ENCODE data around the gene LAD1.

LAD1 gene

GRCh38 chr1:201369209-201369608, 29.9 kb downstream of the LAD1 start:
- DNase-seq (ENCODE audit: low read depth), result no peak
- H3K4me3 ChIP-seq (ENCODE audit: low read length), result no peak overlapping the region
- TF ChIP-seq CTCF (conservative IDR thresholded peaks at IDR 0.05; ENCODE audit: low read depth, low read length), result no peak

- no peak for TF ChIP-seq CTCF (conservative IDR thresholded peaks at IDR 0.05; ENCODE audit: low read depth, low read length)
- no peak overlapping the region for H3K4me3 ChIP-seq (ENCODE audit: low read length)
- no peak for DNase-seq (ENCODE audit: low read depth)
These were observed 32.4 kb downstream of the LAD1 start for GRCh38 chr1:201366696-201367095.

DNA sequence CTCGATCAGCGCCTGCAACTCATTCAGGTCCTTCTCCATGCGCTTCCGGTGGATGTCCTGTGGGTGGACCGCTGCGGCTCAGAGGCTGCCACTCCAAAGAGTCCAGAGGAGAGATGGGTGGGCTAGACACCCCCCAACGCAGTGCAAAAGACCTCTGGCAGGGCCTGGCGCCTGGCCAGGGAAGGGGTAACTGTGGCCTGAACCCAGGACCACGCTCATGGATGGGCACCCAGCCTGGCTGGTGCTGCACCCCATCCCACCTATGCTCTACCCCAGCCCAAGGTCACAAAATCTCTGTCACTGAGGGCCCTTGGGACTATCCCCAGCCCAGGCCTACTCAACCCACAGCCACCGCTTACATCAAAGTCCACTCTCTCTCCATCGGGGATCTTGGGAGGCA, 33.9 kb downstream of the LAD1 start:
- TF ChIP-seq CTCF (conservative IDR thresholded peaks at IDR 0.05; ENCODE audit: low read depth, low read length), result no peak
- H3K4me3 ChIP-seq (ENCODE audit: low read length), result no peak overlapping the region
- no peak for DNase-seq (ENCODE audit: low read depth)

GRCh38 chr1:201364808-201365105, 34.4 kb downstream of the LAD1 start:
- H3K4me3 ChIP-seq (ENCODE audit: low read length), result no peak overlapping the region
- DNase-seq (ENCODE audit: low read depth), result no peak
- no peak for TF ChIP-seq CTCF (conservative IDR thresholded peaks at IDR 0.05; ENCODE audit: low read depth, low read length)

- H3K4me3 ChIP-seq (ENCODE audit: low read length), result no peak overlapping the region
- no peak for TF ChIP-seq CTCF (conservative IDR thresholded peaks at IDR 0.05; ENCODE audit: low read depth, low read length)
- no peak for DNase-seq (ENCODE audit: low read depth)
These were observed 35.7 kb downstream of the LAD1 start for GRCh38 chr1:201363467-201363866.

- no peak for DNase-seq (ENCODE audit: low read depth)
- TF ChIP-seq CTCF (conservative IDR thresholded peaks at IDR 0.05; ENCODE audit: low read depth, low read length), result no peak
These were observed 36.2 kb downstream of the LAD1 start for GRCh38 chr1:201362906-201363305.

DNA sequence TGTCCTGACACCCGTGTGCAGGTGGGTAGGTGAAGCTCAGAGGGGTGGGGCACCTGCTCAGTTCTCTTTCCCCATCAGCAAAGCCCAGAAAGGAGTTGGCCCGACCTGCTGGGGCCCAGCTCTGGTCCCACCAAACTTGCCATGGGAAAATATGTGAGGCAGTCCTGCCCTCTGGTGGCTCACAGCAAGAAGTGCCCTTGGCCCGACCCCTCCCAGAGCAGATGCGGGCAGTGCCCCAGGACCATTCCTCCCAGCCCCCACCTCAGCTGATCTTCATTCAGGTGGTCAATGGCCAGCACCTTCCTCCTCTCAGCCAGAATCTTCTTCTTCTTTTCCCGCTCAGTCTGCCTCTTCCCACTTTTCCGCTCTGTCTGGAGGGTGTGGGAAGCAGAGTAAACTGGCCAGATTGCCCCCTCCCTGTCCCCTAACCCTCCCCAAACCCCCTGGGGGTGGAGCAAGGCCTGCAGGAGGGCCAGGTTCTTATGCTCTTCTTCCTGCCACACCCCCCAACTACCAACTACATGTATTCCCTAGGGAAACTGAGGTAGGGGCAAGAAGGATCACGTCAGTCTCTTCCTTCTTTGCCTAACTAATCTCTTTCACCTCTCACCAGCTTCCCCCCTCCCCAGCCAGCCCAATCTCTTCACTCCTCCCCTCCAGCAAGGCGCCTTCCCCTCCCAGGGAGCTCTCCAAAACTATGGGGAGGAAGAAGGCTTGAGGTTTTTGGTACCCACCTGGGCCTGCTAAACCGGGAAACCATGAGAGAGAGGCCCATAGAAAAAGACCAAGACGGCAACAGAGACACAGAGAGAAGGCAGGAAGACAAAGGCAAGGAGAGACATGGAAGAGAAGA, 37.2 kb downstream of the LAD1 start:
- H3K4me3 ChIP-seq (ENCODE audit: low read length), result no peak overlapping the region
- TF ChIP-seq CTCF (conservative IDR thresholded peaks at IDR 0.05; ENCODE audit: low read depth, low read length), result peak; percentile 86
- DNase-seq (ENCODE audit: low read depth), result no peak

More at GRCh38 chr1:201362906-201363305, 36.2 kb downstream of the LAD1 start:
- H3K4me3 ChIP-seq (ENCODE audit: low read length), result no peak overlapping the region

Data from retinal pigment epithelial cell (primary cell).